Smooth muscle cell (in vitro differentiated cells): ENCODE data around the gene BAMBI. TPM values are rescaled to one million over a fixed set of nuclear protein-coding genes. Genes with fewer than 3 reads are reported as not detected.

Experiments used
- DNase-seq: peaks from one replicate; lab custom pipeline; 2025; ENCODE audit not compliant: unreplicated experiment; lab: John Stamatoyannopoulos, UW
- H2AFZ ChIP-seq: fragments of 200-600 bp; sonication (generic); 2 replicates; pipeline ENCODE4 v1.6.0; 2016; ENCODE audit warnings: antibody characterized with exemption, low read depth, mild to moderate bottlenecking
- H3F3A ChIP-seq: fragments of 200-600 bp; sonication (generic); 2 replicates; pipeline ENCODE4 v1.6.0; 2017; ENCODE audit warnings: antibody characterized with exemption, low read depth
- H3K27ac ChIP-seq: fragments of 200-600 bp; sonication (generic); 2 replicates; pipeline ENCODE4 v1.5.1; 2016; ENCODE audit warnings: low read depth, mild to moderate bottlenecking
- H3K27me3 ChIP-seq: fragments of 200-600 bp; sonication (generic); 2 replicates; pipeline ENCODE4 v1.6.1; 2016; ENCODE audit warnings: low read depth, mild to moderate bottlenecking
- H3K36me3 ChIP-seq: fragments of 200-600 bp; sonication (generic); 2 replicates; pipeline ENCODE4 v1.5.1; 2016; ENCODE audit warnings: low read depth
- H3K4me1 ChIP-seq: fragments of 200-600 bp; sonication (generic); 2 replicates; pipeline ENCODE4 v1.5.1; 2016; ENCODE audit warnings: low read depth
- H3K4me2 ChIP-seq: fragments of 200-600 bp; sonication (generic); 2 replicates; pipeline ENCODE4 v1.6.0; 2016; ENCODE audit warnings: mild to moderate bottlenecking
- H3K4me3 ChIP-seq: fragments of 200-600 bp; sonication (generic); 2 replicates; pipeline ENCODE4 v1.5.1; 2016; ENCODE audit warnings: mild to moderate bottlenecking
- H3K79me2 ChIP-seq: fragments of 200-600 bp; sonication (generic); 2 replicates; pipeline ENCODE4 v1.6.0; 2016; ENCODE audit warnings: low read depth, mild to moderate bottlenecking
- H3K9ac ChIP-seq: fragments of 200-600 bp; sonication (generic); 2 replicates; pipeline ENCODE4 v1.6.0; 2016; ENCODE audit warnings: low read depth
- H3K9me3 ChIP-seq: fragments of 200-600 bp; sonication (generic); replicated peaks from 2 replicates; pipeline ENCODE4 v1.5.1; 2016; ENCODE audit warnings: low read depth
- H4K20me1 ChIP-seq: fragments of 200-600 bp; sonication (generic); 2 replicates; pipeline ENCODE4 v1.6.0; 2016; ENCODE audit warnings: low read depth
- WGBS: methylation state at CpG from one replicate; pipeline ENCODE4 v1.1.7; 2016; ENCODE audit warnings: low lambda C conversion rate; 5-methylcytosine and 5-hydroxymethylcytosine counted together
- polyA plus RNA-seq: library from polyadenylated mRNA; unstranded; fragments of >200 nt; fragmentation: Nextera tagmentation; extraction: Ambion mirVana; gene quantifications from 2 replicates; pipeline ENCODE4 v1.2.1, GENCODE V29; 2016
- total RNA-seq: library from RNA; depleted of rRNA; stranded (reverse); fragments of >200 nt; gene quantifications from 2 replicates; pipeline ENCODE4 v1.2.3, GENCODE V29; 2014
- TF ChIP-seq, protein P1 (sequence below): fragments of 200-600 bp; sonication (generic); IDR thresholded peaks from 2 replicates; pipeline ENCODE4 v1.5.1; 2017; ENCODE audit warnings: borderline replicate concordance, mild to moderate bottlenecking, antibody characterized with exemption; ENCODE audit not compliant: insufficient read depth, poor library complexity, severe bottlenecking

BAMBI gene
- total and polyA plus RNA-seq, 2 experiments from 2014 or later = 648 to 878 TPM

DNA sequence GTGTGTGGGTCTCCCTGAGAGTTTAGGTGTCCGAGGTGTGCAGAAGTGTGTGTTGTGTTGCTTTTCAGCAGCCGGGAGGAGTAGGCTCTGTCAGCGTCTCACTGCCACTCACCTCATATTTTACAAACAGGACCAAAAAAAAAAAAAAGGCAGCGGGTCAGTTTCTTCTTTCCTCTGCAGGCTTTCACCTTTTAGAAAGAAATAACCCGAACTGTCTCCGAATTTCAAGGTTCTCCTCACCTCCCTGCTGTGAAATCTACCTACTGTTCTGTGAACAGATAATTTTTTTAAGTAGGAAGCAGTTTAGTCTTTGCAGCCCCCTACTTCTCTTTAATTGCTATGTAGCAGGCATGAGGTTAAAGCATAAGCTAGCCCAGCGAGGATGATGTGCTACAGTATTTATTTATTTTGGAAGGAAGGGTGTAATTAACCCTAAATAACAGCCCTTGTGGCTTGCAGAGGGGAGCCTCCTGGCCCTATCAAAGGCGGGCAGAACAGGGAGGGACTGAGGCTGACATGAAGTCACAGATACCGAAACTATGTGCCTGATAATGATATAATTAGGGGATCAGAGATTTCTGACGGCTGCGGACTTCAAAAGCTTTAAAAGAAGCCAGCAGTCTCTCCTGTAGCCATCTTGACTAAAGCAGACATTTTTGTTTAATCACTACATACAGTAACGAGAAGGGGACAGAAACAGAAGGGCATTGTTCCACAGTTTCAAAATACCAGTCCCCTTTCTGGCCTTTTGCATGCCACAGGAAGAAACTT lies 1.6 kb downstream of the BAMBI start:
- peaks cover 45% of the 10 kb centered on the region for H3F3A ChIP-seq
- peak overlapping the region; percentile 78 for H3K27ac ChIP-seq
- H3K9me3 ChIP-seq = no peaks in the 10 kb centered on the region
- peaks cover 66% of the 10 kb centered on the region for H4K20me1 ChIP-seq
- H3K4me2 ChIP-seq = peak overlapping the region; percentile 98
- H3K4me1 ChIP-seq = peaks cover 20% of the 10 kb centered on the region
- H3K79me2 ChIP-seq = peaks cover 95% of the 10 kb centered on the region
- H3K4me3 ChIP-seq = peak overlapping the region; percentile 87
- peak overlapping the region; percentile 88 for H3K9ac ChIP-seq
- no peaks in the 10 kb centered on the region for H3K27me3 ChIP-seq
- TF ChIP-seq, protein P1, sequence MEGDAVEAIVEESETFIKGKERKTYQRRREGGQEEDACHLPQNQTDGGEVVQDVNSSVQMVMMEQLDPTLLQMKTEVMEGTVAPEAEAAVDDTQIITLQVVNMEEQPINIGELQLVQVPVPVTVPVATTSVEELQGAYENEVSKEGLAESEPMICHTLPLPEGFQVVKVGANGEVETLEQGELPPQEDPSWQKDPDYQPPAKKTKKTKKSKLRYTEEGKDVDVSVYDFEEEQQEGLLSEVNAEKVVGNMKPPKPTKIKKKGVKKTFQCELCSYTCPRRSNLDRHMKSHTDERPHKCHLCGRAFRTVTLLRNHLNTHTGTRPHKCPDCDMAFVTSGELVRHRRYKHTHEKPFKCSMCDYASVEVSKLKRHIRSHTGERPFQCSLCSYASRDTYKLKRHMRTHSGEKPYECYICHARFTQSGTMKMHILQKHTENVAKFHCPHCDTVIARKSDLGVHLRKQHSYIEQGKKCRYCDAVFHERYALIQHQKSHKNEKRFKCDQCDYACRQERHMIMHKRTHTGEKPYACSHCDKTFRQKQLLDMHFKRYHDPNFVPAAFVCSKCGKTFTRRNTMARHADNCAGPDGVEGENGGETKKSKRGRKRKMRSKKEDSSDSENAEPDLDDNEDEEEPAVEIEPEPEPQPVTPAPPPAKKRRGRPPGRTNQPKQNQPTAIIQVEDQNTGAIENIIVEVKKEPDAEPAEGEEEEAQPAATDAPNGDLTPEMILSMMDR = no peak
- WGBS = under 1% methylated on average over 11 of the region's 12 CpGs
- no peak for DNase-seq
- no peak overlapping the region for H2AFZ ChIP-seq
- no peaks in the 10 kb centered on the region for H3K36me3 ChIP-seq

DNA sequence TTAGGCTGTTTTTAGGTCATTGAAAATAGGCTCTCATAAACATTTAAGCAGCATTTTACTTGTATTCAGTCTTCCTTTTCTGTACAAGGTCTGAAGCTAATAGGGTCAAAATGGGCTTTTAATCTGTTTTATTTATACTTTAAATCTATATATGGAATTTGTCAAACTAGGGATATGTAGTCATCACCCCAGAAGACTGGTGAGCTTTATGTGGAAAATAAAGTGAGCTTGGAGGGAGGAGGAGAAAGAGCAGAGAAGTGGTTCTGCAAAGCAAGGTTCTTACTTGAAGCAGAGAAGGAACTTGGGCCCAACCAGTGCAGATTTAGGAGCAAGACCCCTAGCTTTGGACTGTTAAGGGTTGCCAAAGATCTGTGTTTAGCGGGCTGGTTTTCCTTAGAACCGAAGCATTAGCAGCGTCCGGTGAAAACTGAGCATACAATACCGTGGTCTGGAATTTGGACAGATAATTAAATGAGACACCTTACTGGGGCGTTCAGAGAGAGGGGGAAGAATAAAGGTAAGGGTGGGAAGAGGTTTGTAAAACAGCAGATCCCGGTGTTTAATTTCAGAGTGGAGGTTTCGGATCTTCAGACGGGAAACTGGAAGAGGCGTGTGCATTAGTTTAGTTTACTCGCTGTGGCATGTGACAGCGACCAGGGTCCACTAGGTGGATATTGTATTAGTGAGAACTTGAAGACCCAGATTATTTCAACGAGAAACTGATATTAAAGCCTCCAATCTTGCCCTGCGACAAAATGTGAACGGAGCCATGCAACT lies 2.4 kb downstream of the BAMBI start:
- H3F3A ChIP-seq = peaks cover 53% of the 10 kb centered on the region
- WGBS = under 1% methylated on average over 15 of the region's 15 CpGs
- no peaks in the 10 kb centered on the region for H3K36me3 ChIP-seq
- no peaks in the 10 kb centered on the region for H3K27me3 ChIP-seq
- peak overlapping the region; percentile 88 for H3K9ac ChIP-seq
- H3K27ac ChIP-seq = peak overlapping the region; percentile 78
- peaks cover 20% of the 10 kb centered on the region for H3K4me1 ChIP-seq
- peak overlapping the region; percentile 98 for H3K4me2 ChIP-seq
- H3K9me3 ChIP-seq = no peaks in the 10 kb centered on the region
- no peak overlapping the region for H2AFZ ChIP-seq
- H4K20me1 ChIP-seq = peaks cover 75% of the 10 kb centered on the region
- H3K4me3 ChIP-seq = peak overlapping the region; percentile 87
- no peak for DNase-seq
- TF ChIP-seq, protein P1 = peak; percentile 46
- H3K79me2 ChIP-seq = peaks cover 86% of the 10 kb centered on the region

- Histone ChIP-seq H3K79me2 (peaks cover 80% of the 10 kb centered on the region), H3K27ac (peak overlapping the region; percentile 78), H3K4me2 (peak overlapping the region; percentile 98), H3K9me3 (no peaks in the 10 kb centered on the region), H3K4me3 (peak overlapping the region; percentile 87), H4K20me1 (peaks cover 81% of the 10 kb centered on the region), H3K4me1 (peaks cover 21% of the 10 kb centered on the region), H3K36me3 (no peaks in the 10 kb centered on the region), H3K9ac (peak overlapping the region; percentile 88), H3F3A (peaks cover 59% of the 10 kb centered on the region), H2AFZ (no peak overlapping the region), H3K27me3 (no peaks in the 10 kb centered on the region)
- TF ChIP-seq, protein P1 = no peak
- 0% methylated on average over 1 of the region's 1 CpG for whole genome bisulfite sequencing
- no peak for DNase-seq
These were observed 3.0 kb downstream of the BAMBI start for GRCh38 chr10:28680358-28680752.
